Activated naive CD4-positive, alpha-beta T cell treated with anti-CD3 and anti-CD28 coated beads, Interleukin-2, amount 10 ng/mL, durations not matched to agents 5 hours and 36 hours (primary cell): ENCODE measurements around the gene C7. TPM values are rescaled to one million over a fixed set of nuclear protein-coding genes. Genes with fewer than 3 reads are reported as not detected.

Experiments
- total RNA-seq, 2 experiments: library from RNA; stranded (reverse); gene quantifications; one replicate each; pipeline ENCODE4 v1.2.3, GENCODE V29; 2021

Gene C7
- not detected for total RNA-seq

GRCh38 chr5:40909264-40909663 lies at the start of gene C7:
TSS of gene C7 (plus strand) at chr5:40909497. CDS start at chr5:40909611, 114 bp downstream.

Other genes starting within 250 kb of the C7 start
- 10 to 100 TPM; 42.9 to 46.9 TPM for gene PTGER4, start 229.6 kb upstream of the C7 start, total RNA-seq
- gene TTC33, start 153.5 kb upstream of the C7 start, total RNA-seq = 10 to 100 TPM; 15.4 to 17.5 TPM
- 10 to 100 TPM; 73.9 to 76.3 TPM for gene PRKAA1, start 111.1 kb upstream of the C7 start, total RNA-seq
- gene RPL37, start 74.3 kb upstream of the C7 start, total RNA-seq = 1,000 to 10,000 TPM; 2,348 to 2,413 TPM
- gene CARD6, start 68.1 kb upstream of the C7 start, total RNA-seq = 1 to 10 TPM; 4.3 TPM
- gene MROH2B, start 161.8 kb downstream of the C7 start, total RNA-seq = not detected